Medulla oblongata (tissue), 1 donor: Measurements from ENCODE around the gene CRYBG2.
"Not testable (repeated sequence)": the region's sequence is repeated elsewhere in the genome, so short reads cannot be mapped to it uniquely, and the experiment has no call there.

Experiments used
- DNase-seq: peaks from one replicate; pipeline ENCODE4 v3.0.0-alpha.2; 2015; ENCODE audit errors: extremely low spot score

Gene CRYBG2

DNA sequence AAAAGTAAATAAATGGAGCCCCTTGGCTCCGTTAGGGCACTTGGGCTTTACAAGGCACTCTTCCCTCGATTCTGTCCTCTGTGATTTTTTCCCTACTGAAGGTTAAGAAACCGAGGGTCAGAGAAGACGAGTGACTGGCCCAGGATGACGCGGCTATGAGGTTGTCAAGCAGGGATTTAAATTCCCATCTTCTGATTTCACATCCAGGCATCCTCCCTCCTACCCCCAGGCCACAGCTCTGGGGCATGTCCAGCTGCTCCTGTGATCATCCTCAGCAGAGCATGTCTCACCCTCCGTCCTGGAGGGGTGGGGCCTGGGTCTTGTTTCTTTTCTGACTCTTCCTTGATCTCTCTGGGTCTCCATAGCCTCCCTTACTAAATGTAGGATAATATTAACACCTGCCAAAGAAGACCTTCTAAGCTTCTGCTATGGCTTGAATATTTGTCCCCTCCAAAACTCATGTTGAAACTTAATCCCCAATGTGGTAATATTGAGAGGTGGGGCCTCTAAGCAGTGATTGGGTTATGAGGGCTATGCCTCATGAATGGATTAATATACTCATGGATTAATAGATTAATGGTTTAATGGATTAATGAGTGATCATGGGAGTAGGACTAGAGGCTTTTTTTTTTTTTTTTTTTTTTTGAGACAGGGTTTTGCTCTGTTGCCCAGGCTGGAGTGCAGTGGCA lies 4.6 kb downstream of the CRYBG2 start:
- DNase-seq = no peak

DNA sequence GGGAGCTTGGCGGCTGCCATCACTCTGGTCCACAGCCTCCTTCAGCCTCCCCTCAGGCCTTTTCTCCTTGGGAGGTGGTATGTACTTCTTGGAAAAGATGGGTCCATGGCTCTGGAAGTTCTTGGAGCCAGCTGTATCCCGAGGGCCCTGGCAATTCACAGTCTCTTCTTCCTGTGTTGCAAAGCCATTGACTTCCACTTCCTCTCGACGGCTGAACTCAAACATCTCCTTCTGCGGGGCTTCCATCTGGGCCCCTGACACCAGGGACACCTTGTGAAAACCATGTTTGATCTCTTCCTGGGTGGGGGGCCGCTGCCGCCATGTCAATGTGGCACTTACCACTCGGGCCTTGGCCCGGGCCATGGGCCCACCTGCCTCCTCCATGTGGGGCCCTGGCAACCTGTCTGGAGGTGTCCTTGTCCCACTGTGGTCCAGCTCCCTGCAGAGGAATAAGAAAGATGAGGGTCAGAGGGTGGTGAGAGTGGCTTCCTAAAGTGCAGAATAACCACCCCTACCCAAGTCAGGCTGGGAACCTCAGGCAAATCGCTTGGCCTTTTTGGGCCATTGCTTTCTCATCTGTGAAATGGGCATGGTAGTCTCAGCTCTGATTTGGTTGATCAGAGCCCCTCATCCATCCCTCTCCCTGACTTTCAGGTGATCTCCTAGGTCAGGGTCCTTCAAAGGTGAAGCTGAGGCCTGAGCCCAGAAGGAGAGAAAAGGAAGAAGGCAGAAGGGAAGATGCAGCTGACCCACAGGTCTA lies 7.5 kb downstream of the CRYBG2 start:
- no peak for DNase-seq

DNA sequence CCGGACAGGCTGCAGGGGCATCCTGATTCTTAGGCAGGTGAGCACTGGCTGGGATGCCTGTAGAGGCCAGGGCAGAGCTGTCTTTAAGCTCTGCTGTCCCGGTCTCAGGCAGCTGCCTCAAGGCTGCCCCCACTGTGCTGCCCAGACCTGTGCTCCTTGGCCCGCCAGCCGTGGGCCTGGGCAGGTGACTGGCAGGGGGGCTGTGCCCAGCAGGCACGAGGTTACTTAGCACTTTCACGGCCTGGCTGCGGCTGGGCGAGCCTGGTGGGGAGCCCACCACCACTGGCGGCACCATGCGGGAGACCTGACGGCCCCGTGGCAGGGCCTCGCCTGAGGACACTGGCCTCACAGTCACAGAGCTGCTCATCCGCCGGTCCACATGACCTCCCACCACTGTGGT lies 8.2 kb downstream of the CRYBG2 start:
- no peak for DNase-seq

DNA sequence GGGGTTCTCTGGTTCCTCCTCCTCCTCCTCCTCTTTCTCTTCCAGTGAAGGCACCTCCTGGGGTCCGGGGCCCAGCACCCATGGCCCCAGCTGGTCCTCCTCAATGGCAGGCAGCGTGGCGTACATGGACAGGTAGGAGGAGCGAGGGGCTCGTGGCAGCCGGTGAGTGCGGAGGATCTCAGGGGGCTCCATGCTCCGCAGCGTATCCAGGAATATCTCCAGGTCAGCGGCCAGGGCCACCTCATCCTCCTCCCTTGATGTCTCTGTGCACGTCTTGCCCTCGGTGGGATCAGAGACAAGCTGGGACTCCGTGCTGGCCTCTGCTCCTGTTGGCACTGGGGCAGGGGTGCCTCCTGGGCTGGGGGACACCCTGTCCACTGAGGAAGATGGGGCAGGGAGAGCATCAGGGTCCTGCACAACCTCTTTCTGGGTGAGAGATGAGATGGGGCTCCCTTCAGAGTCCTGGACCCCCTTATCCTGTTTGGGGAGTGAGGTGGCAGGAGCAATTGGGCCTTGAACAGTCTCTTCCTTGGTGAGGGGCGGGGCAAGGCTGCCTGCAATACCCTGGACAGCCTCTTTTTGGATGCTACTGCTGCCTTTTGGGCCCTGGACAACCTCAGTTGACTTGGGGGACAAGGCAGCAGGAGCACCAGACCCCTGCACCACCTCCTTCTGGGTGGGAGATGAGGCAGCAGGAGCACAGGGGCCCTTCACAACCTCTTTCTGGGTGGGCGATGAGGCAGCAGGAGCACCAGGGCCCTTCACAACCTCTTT lies 9.6 kb downstream of the CRYBG2 start:
- no peak for DNase-seq

DNA sequence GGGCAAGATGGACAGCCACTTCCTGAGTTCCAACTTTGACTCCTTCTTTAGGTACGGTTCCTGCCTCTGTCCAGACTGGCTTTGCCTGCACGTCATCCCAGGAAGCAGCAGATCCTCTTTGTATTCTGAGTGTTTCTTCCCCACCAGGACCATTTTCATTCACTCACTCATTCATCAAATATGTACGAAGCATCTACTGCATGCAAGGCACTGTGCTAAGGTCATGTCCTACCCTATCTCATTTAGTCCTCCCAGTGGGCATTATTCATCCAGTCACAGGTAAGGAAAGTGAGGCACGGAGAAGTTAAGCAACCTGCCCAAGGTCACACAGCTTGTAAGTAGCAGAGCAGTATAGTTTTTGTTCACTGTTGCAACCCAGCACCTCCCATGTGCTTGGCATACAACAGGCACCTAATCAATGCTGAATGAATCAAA lies 13.9 kb downstream of the CRYBG2 start:
- DNase-seq = no peak

DNA sequence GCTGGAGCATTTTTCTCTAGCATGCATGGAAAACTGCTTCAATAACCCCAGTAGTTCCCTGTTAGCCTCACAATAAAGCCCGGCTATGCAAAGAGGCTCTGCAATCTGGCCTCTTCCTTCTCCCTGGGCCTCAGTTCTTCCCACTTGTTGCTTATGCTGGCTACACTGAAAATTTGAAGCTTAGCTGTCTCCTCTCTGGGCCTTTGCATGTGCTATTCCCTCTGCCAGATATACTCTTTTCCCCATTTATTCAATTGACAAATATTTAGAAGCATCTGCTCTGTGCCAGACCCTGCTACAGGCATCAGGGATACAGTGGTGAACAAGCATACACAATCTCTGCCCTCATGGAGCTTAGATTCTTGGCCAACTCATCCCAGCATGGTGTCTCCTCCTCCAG lies 15.3 kb downstream of the CRYBG2 start:
- DNase-seq = no peak

DNA sequence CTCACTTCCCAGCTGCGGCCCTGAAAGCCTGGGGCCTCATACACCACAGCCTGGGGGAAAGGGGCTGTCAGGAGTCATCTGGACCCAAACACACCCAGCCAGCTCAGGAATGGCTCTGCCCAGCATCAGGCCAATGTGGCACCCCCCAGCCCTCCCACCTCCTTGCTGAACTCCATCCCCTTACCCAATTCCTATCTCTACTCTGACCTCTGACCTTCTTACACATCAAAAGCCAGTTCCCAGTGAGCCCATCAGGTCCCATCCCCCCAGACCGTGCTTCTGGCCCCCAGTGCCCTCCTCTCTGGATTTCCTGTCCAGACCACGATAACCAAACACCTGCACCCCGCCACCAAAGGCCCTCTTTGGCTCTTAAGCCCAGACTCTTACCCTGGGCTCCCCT lies 16.3 kb downstream of the CRYBG2 start:
- DNase-seq = no peak

DNA sequence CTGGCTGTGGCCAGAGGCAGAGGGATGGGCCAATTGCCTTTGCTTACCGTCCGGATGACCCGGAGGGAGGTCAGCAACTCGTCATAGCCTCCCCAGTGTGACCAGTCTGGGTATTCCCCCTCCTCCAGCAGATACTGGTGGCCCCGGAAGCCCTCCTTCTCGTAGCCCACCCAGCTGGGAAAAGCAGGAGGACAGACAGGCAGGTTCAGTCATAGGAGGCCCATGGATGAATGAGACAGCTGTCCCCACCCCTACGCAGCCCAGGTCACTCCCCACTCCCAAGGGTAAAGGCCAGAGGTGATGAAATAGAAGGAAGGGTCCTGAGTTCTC lies 16.8 kb downstream of the CRYBG2 start:
- DNase-seq = no peak

DNA sequence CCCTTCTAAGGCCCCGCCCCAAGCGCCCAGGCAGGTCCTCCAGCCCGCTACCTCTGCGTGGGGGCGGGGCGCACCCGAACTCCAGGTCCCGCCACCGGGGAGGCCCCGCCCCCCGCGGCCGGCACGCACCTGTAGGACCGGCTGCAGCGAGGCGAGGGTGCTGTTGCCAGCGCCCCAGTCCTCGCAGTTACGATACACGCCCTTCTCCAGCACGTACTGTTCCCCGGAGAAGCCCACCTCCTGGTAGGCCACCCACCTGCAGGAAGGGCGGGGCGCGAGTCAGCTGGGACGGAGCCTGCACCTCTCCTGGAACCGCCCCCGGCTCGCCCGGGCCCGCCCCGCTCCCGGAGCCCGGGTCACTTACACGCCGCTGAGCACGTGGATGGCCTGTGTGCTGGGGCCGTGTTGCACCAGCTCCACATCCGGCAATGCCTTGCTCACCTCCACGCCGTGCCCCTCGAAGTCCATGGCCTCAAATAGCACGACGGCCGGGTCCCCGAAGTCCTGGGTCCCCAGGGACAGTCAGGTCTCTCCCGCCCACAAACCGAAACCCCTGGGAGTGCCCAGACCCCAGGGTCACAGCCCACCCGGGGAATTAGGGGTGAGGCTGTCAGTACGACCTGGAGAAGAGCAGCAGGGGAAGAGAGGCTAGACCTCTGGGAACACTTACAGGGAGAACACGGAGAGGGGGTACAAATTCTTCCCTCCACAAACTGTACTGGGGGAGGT lies 17.3 kb downstream of the CRYBG2 start:
- no peak for DNase-seq

DNA sequence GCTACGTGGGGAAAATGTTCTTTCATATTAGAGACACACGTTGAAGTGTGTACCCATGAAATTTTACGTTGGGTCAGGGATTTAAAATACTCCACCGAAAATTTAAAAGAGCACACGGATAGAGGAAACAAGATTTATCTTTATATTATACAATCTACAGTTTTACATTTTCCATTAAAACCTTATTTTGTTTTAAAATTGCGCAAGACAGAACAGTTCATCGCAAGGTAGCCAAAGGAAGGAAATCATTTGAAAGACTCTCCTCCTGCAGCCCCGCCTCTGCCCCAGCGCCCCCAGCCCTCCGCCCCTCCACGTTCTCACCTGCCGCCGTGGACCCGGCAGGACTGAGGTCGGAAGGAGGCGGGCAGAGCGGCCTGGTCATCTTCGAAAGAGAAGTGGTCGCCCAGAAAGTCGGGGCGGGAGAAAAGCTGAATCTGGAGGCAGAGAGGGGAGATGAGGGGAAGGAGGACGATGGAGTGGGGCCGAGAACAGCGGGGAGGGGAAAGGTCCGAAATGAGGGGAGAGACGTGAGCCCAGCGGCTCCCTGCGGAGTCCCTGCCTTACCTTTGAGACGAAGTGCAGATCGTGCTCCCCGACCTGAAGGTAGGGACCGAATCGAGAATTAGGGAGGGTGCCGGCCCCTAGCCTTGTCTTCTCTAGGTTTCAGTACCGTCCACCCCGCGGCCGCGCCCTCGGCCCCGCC lies 18.0 kb downstream of the CRYBG2 start:
- no peak for DNase-seq

DNA sequence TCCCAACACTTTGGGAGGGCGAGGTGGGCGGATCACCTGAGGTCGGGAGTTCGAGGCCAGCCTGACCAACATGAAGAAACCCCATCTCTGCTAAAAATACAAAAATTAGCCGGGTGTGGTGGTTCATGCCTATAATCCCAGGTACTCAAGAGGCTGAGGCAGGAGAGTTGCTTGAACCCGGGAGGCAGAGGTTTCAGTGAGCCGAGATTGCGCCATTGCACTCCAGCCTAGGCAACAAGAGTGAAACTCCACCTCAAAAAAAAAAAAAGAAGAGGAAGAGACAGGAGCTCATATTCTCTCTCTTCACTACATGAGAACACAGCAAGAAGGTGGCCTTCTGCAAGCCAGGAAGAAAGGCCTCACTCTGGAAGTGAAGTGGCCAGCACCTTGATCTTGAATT lies 20.6 kb downstream of the CRYBG2 start:
- not testable (repeated sequence) for DNase-seq

DNA sequence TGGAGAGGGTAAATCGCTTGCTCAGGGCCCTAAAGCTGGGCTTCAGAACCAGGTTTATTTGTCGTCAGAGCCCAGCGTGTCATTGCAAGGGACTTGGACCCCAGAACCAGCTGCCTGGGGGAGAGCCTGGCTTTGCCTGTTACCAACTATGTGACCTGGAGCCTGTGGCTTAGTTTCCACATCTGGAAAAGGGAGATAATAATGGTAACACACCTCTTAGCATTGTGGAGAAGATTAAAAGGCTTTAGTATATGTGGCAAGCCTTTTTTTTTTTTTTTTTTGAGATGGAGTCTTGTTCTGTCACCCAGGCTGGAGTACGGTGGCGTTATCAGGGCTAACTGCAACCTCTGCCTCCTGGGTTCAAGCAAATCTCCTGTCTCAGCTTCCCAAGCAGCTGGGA lies 23.7 kb downstream of the CRYBG2 start:
- DNase-seq = no peak

DNA sequence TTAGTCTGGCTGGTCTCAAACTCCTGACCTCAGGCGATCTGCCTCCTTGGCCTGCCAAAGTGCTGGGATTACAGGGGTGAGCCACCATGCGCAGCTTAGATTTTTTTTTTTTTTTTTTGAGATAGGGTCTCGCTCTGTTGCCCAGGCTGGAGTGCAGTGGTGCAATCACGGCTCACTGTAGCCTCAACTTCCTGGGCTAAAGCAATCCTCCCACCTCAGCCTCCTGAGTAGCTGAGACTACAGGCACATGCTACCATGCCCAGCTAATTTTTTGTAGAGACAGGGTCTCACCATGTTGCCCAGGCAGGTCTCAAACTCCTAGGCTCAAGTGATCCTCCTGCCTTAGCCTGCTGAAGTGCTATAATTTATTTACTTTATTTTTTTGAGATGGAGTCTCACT lies 24.6 kb downstream of the CRYBG2 start:
- not testable (repeated sequence) for DNase-seq

DNA sequence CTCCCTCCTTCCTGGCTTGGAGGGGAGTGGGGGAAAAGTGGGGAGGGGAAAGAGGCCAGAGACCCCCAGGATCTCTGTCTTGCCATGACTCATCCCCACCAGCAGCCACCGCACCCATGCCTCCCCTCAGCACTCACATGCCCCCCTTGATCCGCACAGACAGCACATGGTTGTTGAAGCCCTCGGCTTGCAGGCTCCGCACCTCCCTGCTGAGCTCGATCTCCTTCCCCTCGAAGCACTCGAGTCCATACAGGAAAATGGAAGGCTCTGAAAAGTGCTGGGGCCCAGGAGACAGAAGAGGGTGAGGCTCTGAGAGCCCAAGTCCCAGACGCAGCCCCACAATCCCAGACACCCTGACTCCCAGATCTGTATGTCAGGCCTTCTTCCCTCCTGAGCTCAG lies 25.3 kb downstream of the CRYBG2 start:
- DNase-seq = no peak

DNA sequence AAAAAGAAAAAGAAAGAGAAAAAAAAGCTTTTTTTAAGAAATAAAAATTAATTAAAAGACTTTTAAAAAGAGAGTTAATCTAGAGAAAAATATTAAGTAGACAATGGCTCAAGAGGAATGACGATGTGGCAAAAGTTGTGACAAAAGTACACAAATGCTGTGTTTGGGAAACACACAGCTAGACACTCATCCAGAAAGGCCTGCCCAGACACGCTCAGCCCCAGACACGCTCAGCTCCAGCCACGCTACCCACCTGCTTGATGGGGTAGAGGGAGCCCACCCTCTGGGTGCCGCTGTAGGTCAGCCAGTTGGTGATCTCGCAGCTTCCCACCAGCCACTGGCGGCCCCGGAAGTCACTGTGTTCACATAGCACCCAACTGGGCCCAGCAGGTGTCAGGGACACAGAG lies 26.0 kb downstream of the CRYBG2 start:
- DNase-seq = no peak

DNA sequence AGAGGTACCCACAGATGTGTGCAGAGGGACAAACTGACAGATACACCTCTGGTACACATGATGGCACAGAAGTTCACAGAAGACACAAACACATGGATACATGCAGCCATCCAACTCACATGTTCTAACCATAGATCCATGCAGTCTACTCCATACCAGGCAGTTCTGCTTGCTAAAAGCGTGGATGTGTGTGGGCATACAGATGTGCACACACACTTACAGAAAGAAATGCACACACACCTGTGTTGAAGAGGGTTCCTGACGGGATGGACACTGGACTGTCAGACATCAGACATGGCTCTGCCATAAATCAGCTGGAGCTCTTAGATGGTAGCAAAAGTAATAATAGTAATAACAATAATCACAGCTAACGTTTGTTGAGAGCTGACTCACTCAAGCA lies 29.4 kb downstream of the CRYBG2 start:
- DNase-seq = no peak

DNA sequence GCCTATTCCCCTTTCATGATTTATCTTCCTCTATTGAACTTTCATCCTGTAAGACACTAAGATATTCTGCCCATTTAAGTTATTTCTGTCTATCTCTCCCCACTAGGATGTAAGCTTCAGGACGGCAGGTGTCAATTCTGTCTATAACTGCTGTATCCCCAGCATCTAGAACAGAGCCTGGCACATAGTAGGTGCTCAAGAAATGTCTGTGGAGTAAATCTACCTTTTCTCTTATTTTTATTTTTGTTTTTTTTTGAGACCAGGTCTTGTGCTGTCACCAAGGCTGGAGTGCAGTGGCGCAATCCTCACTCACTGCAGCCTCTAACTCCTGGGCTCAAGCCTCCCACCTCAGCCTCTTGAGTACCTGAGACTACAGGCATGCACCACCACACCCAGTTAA lies 30.5 kb downstream of the CRYBG2 start:
- no peak for DNase-seq

DNA sequence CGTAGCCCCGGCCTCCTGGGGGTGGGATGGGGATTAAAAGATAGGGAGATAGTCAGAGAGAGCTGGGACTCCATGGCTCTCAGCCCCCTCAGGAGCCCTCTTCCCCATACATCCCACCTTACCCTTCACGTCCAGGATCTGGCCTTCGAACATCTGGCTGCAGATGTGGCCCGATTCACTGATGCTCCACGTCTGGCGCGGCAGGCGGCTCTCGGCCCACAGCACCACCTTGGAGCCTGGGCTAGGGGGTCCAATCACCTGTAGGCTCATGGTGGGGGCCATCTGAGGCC lies 31.9 kb downstream of the CRYBG2 start:
- no peak for DNase-seq

DNA sequence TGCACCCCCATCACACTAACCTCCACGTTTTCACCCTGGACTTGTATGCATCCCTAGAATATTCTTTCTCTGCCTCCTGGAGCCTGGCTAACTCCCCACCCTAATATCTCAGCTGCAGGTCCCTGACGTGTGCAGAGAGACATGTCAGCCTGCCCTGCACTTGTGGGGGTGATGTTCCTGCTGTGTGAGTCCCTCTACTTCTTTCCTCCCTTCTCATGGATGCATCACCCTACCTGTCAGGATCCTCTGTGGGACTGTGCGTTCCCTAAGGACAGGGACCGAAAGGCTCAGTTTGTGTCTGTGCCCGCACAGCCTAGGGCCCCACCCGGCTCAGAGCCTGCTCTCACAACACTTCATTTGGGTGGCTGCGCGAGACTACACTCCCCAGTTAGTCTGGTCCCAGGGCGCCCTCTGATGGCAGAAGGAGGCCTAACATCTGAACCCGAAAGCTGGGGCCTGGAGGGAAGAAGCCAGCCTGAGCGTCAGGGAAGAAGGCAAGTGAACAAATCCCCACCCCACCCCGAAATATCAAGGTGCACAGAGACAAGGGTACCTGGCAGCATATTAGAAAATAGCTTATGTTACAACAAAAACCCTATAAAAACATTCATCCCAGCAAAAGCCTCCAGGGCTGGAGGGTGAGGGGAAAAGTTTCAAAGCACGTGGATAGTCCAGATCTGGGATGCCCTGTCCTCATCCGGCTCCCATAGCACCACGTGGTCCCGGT lies 32.5 kb downstream of the CRYBG2 start:
- peak; percentile 95 for DNase-seq

DNA sequence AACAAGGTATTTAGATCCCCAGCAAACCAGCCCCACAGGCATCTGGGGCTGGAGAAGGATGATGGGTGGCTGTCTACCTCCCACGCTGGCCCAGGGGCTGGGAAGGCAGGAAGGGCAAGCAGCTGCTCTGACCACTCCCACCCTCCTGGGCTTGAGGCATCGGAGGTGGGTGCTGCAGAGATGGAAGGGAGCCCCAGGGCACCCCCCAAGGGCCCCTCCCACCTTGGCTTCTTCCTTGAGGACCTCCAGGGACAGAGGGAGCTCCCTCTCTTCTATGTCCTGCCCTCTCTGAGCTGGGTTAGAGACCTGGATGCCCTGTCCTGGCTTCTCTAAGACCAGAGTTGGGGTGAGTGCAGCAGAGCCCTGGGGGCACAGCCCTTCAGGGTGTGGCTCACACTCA lies 33.0 kb downstream of the CRYBG2 start:
- no peak for DNase-seq
